ENCODE data around the gene FFAR3.

DNA sequence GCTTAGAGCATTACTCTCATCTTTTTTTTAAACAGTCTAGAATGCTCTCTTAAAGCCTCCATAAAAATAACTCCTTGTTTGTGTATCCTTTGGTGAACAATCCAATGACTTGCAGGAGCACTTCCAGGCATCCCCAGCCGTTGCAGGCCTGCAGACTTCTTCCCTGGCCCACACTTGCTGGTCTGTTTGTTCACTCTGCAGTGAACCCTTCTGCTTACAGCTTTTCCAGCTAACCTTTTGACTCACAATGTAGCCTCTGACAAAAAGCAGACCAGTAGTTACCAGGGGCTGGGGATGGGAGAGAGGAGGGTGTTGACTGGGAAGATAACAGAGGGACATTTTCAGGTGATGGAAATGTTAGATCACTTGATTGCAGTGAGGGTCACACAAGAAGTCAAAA, 21.7 kb downstream of the FFAR3 start:
- TF ChIP-seq CTCF (conservative IDR thresholded peaks at IDR 0.05 in 1 of 2, IDR thresholded peaks at IDR 0.05 in 1 of 2; ENCODE audit: low read depth in 1 of 2, low read length in 2 of 2), result no peak
- TF ChIP-seq EZH2 (IDR thresholded peaks at IDR 0.05; ENCODE audit: low read length, missing control alignments), result no peak
